ENCODE results near the gene TMED6. TPM values are rescaled to one million over a fixed set of nuclear protein-coding genes. Genes with fewer than 3 reads are reported as not detected.

Gene TMED6
- total and polyA plus RNA-seq, 2 experiments from 2014 or later = 0.29 TPM; not detected in 1

GRCh38 chr16:69396187-69397061 lies 44.8 kb upstream of the TMED6 start:
- Histone ChIP-seq H3K27ac (ENCODE audit: low read depth) (0 out of 2 replicates have a peak overlapping the region, but pooled peaks have one; percentile 5), H3K36me3 (ENCODE audit: insufficient read depth) (no peaks in the 10 kb centered on the region), H3K27me3 (ENCODE audit: insufficient read depth) (no peaks in the 10 kb centered on the region), H3K9me2 (ENCODE audit: insufficient read depth) (no peaks in the 10 kb centered on the region), H3K4me1 (ENCODE audit: insufficient read depth) (peaks cover 8% of the 10 kb centered on the region; the same call in 1 of the 2 replicates), H3K79me2 (replicated peaks; ENCODE audit: insufficient read depth) (no peaks in the 10 kb centered on the region), H4K20me1 (replicated peaks; ENCODE audit: insufficient read depth) (no peaks in the 10 kb centered on the region), H3F3A (replicated peaks; ENCODE audit: low read depth) (no peaks in the 10 kb centered on the region), H3K4me2 (no peak overlapping the region), H3K4me3 (no peak overlapping the region), H2AFZ (peak overlapping the region; percentile 87; the same call in 1 of the 2 replicates)
- Mint-ChIP-seq H3K27ac (peak overlapping the region; percentile 53), H3K36me3 (ENCODE audit: low read depth) (no peaks in the 10 kb centered on the region), H3K27me3 (ENCODE audit: insufficient read depth, low read depth, poor library complexity) (no peaks in the 10 kb centered on the region), H3K4me1 (peaks cover 10% of the 10 kb centered on the region; the same call in 2 of the 3 replicates), H3K9me3 (no peaks in the 10 kb centered on the region), H3K4me3 (no peak overlapping the region)
- TF ChIP-seq REST (IDR thresholded peaks at IDR 0.05; ENCODE audit: unreplicated experiment) (no peak), CREB1 (CRISPR knock-in tag; IDR thresholded peaks at IDR 0.05; ENCODE audit: low read depth) (peak; percentile 94), CTCF (conservative IDR thresholded peaks at IDR 0.05; ENCODE audit: low read depth in 2 of 2) (peak; percentile 76 to 91)
- ATAC-seq (peak; percentile 25), DNase-seq (ENCODE audit: low spot score) (peak; percentile 93)

DNA sequence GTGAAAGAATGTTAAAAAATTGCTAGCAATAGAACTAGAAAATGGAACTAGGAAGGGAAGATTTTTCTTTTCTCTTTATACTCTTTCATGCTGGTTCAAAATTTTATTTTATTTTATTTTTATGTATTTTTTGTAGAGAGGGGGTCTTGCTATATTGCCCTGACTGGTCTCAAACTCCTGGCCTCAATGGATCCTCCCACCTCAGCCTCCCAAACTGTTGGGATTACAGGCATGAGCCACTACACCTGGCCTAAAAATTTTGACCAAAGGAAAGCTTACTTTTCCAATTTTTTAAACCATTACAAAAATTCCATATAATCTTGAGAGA lies 44.2 kb upstream of the TMED6 start:
- Mint-ChIP-seq H3K9me3 (no peaks in the 10 kb centered on the region), H3K4me3 (no peak overlapping the region), H3K27ac (peak overlapping the region; percentile 53; the same call in 1 of the 2 replicates), H3K4me1 (peaks cover 10% of the 10 kb centered on the region; the same call in 2 of the 3 replicates), H3K27me3 (ENCODE audit: insufficient read depth, low read depth, poor library complexity) (no peaks in the 10 kb centered on the region), H3K36me3 (ENCODE audit: low read depth) (no peaks in the 10 kb centered on the region)
- no peaks in the 10 kb centered on the region for H3K9me2 ChIP-seq (ENCODE audit: insufficient read depth)
- DNase-seq (ENCODE audit: low spot score) = no peak
- no peak overlapping the region for H3K4me2 ChIP-seq
- peaks cover 8% of the 10 kb centered on the region; the same call in 1 of the 2 replicates for H3K4me1 ChIP-seq (ENCODE audit: insufficient read depth)
- no peak for ATAC-seq
- no peaks in the 10 kb centered on the region for H3K79me2 ChIP-seq (replicated peaks; ENCODE audit: insufficient read depth)
- H4K20me1 ChIP-seq (replicated peaks; ENCODE audit: insufficient read depth) = no peaks in the 10 kb centered on the region
- TF ChIP-seq ZNF114 (CRISPR knock-in tag; IDR thresholded peaks at IDR 0.05) = no peak
- TF ChIP-seq JUNB (IDR thresholded peaks at IDR 0.05; ENCODE audit: unreplicated experiment) = no peak
- H3K36me3 ChIP-seq (ENCODE audit: insufficient read depth) = no peaks in the 10 kb centered on the region
- H3K27ac ChIP-seq (ENCODE audit: low read depth) = no peak overlapping the region
- no peak overlapping the region for H3K4me3 ChIP-seq
- H3F3A ChIP-seq (replicated peaks; ENCODE audit: low read depth) = no peaks in the 10 kb centered on the region
- no peak overlapping the region for H2AFZ ChIP-seq
- H3K27me3 ChIP-seq (ENCODE audit: insufficient read depth) = no peaks in the 10 kb centered on the region

Data from GM23338 (cell line).